ENCODE data around the gene KCNIP1.

DNA sequence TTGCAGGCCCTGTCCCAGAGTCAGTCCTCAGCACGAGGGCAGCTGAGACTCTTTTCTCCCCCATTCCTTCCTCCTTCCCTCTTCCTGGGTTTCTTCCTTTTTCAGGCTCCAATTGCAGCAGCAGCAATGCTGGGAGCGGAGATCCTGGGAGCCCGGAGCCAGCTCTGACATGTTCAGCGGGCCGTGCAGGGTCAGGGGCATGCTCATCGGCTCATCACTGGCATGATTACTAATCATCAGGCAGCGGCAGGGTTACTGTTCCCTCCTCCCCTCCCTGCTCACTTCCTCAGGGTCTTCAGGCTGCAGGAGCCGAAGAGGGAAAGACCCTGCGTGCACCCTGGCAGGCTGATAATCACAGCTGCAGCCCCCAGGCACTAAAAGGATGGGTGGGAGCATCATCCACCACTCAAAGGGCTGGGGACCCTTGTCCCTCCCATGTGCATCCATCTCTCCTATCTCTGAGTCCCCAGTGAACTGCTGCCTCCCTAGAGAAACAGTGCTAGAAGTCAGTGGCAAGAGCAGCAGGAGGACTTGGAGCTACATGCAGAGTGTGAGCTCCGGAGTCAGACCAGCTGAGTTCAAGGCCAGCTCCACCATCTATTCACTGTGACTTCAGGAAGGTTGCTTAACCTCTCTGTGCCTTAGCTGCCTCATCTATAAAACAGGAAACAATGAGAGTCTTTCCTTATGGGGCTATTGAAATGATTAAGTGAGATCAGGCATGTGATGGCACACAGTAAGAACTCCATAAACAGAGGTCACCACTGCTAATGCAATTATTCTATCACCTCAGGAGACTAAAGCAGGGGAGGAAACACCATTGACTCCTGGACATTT lies 7.8 kb upstream of the KCNIP1 start:
- TF ChIP-seq, protein P1, sequence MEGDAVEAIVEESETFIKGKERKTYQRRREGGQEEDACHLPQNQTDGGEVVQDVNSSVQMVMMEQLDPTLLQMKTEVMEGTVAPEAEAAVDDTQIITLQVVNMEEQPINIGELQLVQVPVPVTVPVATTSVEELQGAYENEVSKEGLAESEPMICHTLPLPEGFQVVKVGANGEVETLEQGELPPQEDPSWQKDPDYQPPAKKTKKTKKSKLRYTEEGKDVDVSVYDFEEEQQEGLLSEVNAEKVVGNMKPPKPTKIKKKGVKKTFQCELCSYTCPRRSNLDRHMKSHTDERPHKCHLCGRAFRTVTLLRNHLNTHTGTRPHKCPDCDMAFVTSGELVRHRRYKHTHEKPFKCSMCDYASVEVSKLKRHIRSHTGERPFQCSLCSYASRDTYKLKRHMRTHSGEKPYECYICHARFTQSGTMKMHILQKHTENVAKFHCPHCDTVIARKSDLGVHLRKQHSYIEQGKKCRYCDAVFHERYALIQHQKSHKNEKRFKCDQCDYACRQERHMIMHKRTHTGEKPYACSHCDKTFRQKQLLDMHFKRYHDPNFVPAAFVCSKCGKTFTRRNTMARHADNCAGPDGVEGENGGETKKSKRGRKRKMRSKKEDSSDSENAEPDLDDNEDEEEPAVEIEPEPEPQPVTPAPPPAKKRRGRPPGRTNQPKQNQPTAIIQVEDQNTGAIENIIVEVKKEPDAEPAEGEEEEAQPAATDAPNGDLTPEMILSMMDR (IDR thresholded peaks at IDR 0.05): no peak
- TF ChIP-seq POLR2A (IDR thresholded peaks at IDR 0.05): no peak
